ENCODE data around the gene NCAM1.

The NCAM1 gene

GRCh38 chr11:113270080-113270479 is 308.9 kb downstream of the NCAM1 start:
- FAIRE-seq (no peak), DNase-seq (ENCODE audit: insufficient read length, low spot score) (no peak)

- FAIRE-seq = no peak
- no peak for DNase-seq (ENCODE audit: insufficient read length, low spot score)
Observed at GRCh38 chr11:113271551-113272245, 310.5 kb downstream of the NCAM1 start.

DNA sequence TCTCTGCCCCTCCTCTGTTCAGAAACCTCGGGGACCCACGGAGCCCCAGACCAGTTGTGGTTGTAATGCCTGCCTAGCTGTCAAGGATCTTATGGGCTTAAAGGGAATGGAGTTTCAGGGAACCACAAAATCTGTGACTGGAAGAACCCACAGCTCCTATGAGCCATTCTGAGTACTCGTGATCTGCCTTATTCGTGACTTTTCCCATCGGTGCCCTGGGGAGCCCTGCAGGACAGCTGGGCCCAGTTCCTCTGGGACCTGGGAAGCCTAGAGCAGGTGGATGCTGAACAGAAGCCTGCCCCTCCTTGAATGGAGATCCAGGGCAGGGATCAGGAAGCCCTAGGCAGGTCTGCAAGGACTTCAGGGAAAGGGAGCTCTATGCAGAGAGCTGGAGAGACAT is 311.1 kb downstream of the NCAM1 start:
- no peak for FAIRE-seq
- DNase-seq (ENCODE audit: insufficient read length, low spot score) = no peak

GRCh38 chr11:113272927-113273615 is 311.9 kb downstream of the NCAM1 start:
- DNase-seq (ENCODE audit: insufficient read length, low spot score) = no peak
- FAIRE-seq = no peak

DNA sequence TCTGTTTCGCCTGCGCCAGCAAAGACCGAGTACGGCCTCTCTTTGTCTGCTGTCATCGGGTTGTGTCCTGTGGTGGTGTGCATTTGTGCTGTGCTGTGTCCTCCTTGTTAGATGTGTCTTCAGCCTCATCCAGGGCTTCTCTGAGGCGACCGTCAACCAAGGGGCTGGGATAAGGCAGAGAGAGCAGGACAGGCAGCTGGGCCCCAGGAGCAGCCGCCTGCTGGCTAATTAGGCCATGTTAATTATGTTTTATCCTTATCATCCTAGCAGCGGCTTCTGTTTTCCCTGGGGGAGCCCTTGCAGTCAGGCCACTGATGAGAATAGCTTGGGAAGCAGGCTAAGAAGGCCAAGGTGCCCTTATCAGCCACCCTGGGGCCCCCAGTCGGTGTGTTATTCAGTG is 312.5 kb downstream of the NCAM1 start:
- no peak for FAIRE-seq
- DNase-seq (ENCODE audit: insufficient read length, low spot score) = no peak

DNA sequence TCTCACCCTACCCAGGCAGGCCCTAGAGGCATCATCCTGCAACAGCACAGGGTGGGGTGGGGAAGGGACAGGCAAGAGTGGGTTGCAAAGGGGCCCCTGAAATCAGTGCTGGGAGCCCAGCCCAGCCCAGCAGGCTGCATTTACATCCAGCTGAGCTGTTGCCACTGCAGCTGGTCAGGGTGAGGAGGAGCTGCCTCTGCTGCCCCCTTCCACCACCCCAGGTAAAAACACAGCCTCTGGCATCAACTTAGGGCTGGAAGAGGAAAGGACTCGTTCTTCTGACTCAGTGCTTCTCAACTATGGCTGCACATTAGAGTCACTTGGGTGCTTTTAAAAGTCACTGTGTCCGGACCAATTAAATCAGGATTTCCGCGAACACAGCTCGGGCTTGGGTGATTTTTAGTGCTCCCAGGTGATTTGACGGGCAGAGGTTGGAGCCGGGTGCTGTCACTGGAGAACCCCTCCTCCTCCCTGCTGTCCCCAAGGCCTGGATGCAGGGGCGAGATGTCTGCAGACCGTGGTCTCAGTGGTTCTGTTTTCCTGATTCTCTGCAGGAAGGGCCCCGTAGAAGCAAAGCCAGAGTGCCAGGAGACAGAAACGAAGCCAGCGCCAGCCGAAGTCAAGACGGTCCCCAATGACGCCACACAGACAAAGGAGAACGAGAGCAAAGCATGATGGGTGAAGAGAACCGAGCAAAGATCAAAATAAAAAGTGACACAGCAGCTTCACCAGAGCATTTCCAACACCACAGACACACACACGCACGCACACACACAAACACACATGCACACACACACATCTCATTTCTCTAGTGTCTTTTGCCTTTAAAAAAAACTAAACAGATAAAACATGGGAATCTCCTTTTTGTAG is 313.7 kb downstream of the NCAM1 start:
- DNase-seq (ENCODE audit: insufficient read length, low spot score) (no peak), FAIRE-seq (no peak)

GRCh38 chr11:113275602-113276001 is 314.4 kb downstream of the NCAM1 start:
- FAIRE-seq (no peak), DNase-seq (ENCODE audit: insufficient read length, low spot score) (no peak)

- FAIRE-seq = no peak
- DNase-seq (ENCODE audit: insufficient read length, low spot score) = no peak
Observed at GRCh38 chr11:113276466-113276865, 315.2 kb downstream of the NCAM1 start.

- FAIRE-seq = no peak
- no peak for DNase-seq (ENCODE audit: insufficient read length, low spot score)
Observed at GRCh38 chr11:113277907-113278306, 316.7 kb downstream of the NCAM1 start.

GRCh38 chr11:113278481-113278880 is 317.3 kb downstream of the NCAM1 start:
- no peak for FAIRE-seq

GRCh38 chr11:113278925-113279324 is 317.7 kb downstream of the NCAM1 start:
- no peak for FAIRE-seq
- no peak for DNase-seq (ENCODE audit: insufficient read length, low spot score)

More at GRCh38 chr11:113278481-113278880, 317.3 kb downstream of the NCAM1 start:
- DNase-seq (ENCODE audit: insufficient read length, low spot score) = no peak

DNA sequence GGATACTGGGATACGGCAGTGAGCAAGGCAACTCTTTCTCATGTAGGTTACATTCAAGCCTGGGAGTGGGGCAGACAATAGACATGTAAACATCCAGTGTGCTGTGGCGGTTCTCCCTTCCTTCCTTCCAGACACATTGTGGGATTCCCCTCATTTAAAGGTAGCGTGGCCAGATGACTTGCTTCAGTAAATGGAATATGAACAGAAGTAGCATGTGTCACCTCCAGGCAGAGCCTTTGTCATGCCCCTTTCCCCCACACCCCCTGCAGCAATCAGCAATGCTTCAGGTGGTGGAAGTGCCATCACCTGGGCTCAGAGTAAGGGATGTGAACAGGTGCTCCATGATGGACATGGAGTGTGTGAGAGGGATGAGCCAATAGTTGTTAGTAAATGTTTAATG is 318.4 kb downstream of the NCAM1 start:
- DNase-seq (ENCODE audit: insufficient read length, low spot score) (no peak), FAIRE-seq (no peak)

DNA sequence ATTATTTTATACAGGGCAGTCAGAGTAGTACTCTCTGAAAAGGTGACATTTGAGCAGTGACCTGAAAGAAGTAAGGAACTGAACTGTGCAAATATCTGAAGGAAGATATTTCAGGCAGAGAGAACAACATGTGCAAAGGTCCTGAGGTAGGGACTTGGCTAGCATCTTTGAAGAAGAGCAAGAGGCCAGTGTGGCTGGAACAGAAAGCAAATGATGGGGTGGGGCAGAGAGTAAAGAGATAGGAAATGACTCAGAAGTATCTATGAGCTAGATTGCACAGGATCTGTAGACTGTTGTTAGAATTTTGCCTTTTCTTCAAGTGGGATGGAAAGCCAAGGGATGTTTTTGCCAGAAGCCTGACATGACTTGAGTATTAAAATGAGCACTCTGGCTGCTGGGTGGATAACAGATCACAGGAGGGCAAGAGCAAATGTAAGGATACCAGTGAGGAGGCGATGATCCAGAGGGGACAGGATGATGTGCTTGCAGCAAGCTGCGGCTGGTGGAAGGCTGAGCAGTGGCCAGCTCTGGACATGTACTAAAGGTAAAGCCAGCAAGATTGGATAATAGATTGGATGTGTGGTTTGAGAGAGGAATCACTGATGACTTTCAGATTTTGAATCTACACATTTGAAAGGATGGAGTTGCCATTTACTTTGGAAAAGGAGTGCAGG is 320.0 kb downstream of the NCAM1 start:
- no peak for DNase-seq (ENCODE audit: insufficient read length, low spot score)
- no peak for FAIRE-seq

- DNase-seq (ENCODE audit: insufficient read length, low spot score) = no peak
- FAIRE-seq = no peak
Observed at GRCh38 chr11:113282898-113283437, 321.7 kb downstream of the NCAM1 start.

- no peak for DNase-seq (ENCODE audit: insufficient read length, low spot score)
- no peak for FAIRE-seq
Observed at GRCh38 chr11:113283881-113284280, 322.7 kb downstream of the NCAM1 start.

- FAIRE-seq (no peak), DNase-seq (ENCODE audit: insufficient read length, low spot score) (no peak)
Observed at GRCh38 chr11:113286009-113286408, 324.8 kb downstream of the NCAM1 start.

GRCh38 chr11:113286509-113287497 is 325.6 kb downstream of the NCAM1 start:
- FAIRE-seq (no peak), DNase-seq (ENCODE audit: insufficient read length, low spot score) (no peak)

- FAIRE-seq = no peak
- no peak for DNase-seq (ENCODE audit: insufficient read length, low spot score)
Observed at GRCh38 chr11:113287801-113288200, 326.6 kb downstream of the NCAM1 start.

DNA sequence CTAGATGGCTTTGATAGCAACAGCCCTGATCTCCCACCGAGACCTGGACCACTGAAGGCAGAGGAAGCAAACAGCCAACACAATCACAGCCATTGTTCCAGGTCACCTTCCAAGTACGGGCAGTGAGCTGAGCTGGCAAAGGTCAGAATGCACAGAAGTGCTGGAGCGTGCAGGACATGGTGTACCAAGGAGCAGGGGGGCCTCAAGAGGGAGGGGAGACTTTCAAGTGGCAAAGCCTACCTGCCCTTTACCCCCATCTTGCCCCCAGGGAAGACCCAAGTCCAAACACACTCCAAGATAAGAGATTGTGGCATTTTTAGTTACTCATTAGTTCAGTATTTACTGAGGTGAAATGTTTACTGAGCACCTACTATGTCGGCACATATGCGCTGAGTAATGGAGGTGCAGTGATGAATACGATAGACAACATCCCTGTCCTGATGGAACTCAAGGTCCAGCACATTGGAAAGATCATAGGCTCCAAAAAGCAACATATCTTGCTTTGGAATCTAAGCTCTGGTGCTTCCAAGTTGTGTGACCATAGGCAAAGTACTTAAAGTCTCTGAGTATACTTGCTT is 327.2 kb downstream of the NCAM1 start:
- FAIRE-seq = no peak

More for the DNA sequence above, 327.2 kb downstream of the NCAM1 start:
- no peak for DNase-seq (ENCODE audit: insufficient read length, low spot score)
